Fibroblast of lung (primary cell): Measurements from ENCODE around the gene IFIT1B.

Source experiments
- CTCF ChIP-seq, 2 donors: IDR thresholded peaks in 1 of 2; conservative IDR thresholded peaks in 1 of 2; 1 replicate in 1 of 2; 2 replicates in 1 of 2; pipeline ENCODE4 v1.5.1; 2011 to 2012; ENCODE audit warnings: low read length in 2 of 2, control low read depth in 1 of 2, inconsistent platforms in 1 of 2, low read depth in 1 of 2, mild to moderate bottlenecking in 1 of 2
- EZH2 ChIP-seq: IDR thresholded peaks from 2 replicates; pipeline ENCODE4 v1.5.1; 2012; ENCODE audit warnings: low read length, control low read depth, mild to moderate bottlenecking; ENCODE audit errors: missing control alignments

- TF ChIP-seq CTCF (conservative IDR thresholded peaks at IDR 0.05 in 1 of 2, IDR thresholded peaks at IDR 0.05 in 1 of 2; ENCODE audit: low read depth in 1 of 2, low read length in 2 of 2) (no peak), EZH2 (no peak)
These were observed 25.2 kb downstream of the IFIT1B start for GRCh38 chr10:89403043-89403442.
